Measurements from ENCODE around the gene ZNF580.

The ZNF580 gene

DNA sequence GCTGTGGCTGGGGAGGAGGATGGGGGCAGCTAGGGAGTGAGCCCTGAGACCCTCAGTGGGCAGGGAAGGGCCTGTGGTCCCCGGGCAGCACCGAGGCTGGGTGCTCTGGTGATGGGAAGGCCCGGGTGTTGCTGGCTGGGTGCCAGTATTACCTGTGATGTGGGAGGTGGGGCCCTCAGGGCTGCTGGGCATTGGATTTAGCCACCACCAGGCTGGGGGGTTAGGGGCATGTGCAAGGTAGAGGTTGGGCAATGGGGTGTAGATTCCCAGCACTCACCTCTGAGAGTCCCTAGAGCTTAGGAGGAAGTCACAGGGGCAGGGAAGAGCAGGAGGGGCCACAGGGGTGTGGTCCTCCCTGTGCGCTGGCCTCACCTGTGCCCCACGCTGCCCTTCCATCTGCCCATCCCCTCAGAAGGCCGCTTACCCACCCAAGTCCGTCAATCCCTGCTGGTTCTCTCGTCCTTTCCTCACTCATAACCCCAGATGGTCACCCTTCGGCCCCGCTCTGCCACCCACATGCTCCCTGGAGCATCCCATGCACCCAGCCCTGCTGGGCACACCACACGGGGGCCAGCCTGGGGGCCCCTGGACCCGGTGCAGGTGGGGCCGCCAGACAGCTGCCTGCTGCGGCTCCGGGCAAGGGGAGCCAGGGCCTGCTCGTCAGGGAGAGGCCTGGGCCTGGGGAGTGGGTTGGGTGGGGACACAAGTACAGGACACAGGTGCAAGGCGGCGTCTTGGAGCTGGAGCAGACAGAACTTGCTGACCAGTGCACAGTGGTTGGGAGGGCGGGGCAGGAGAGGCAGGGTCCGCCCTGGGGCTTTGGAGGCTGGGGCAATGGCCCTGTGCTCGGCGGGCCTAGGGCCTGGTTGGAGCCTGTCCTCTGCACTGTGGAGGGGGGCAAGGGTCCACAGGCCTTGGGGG lies 46.7 kb downstream of the ZNF580 start:
- TF ChIP-seq, protein P1, sequence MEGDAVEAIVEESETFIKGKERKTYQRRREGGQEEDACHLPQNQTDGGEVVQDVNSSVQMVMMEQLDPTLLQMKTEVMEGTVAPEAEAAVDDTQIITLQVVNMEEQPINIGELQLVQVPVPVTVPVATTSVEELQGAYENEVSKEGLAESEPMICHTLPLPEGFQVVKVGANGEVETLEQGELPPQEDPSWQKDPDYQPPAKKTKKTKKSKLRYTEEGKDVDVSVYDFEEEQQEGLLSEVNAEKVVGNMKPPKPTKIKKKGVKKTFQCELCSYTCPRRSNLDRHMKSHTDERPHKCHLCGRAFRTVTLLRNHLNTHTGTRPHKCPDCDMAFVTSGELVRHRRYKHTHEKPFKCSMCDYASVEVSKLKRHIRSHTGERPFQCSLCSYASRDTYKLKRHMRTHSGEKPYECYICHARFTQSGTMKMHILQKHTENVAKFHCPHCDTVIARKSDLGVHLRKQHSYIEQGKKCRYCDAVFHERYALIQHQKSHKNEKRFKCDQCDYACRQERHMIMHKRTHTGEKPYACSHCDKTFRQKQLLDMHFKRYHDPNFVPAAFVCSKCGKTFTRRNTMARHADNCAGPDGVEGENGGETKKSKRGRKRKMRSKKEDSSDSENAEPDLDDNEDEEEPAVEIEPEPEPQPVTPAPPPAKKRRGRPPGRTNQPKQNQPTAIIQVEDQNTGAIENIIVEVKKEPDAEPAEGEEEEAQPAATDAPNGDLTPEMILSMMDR (IDR thresholded peaks at IDR 0.05) = no peak
- TF ChIP-seq ZFX (IDR thresholded peaks at IDR 0.05; ENCODE audit: borderline replicate concordance) = no peak
- H3K27ac ChIP-seq = no peak overlapping the region

DNA sequence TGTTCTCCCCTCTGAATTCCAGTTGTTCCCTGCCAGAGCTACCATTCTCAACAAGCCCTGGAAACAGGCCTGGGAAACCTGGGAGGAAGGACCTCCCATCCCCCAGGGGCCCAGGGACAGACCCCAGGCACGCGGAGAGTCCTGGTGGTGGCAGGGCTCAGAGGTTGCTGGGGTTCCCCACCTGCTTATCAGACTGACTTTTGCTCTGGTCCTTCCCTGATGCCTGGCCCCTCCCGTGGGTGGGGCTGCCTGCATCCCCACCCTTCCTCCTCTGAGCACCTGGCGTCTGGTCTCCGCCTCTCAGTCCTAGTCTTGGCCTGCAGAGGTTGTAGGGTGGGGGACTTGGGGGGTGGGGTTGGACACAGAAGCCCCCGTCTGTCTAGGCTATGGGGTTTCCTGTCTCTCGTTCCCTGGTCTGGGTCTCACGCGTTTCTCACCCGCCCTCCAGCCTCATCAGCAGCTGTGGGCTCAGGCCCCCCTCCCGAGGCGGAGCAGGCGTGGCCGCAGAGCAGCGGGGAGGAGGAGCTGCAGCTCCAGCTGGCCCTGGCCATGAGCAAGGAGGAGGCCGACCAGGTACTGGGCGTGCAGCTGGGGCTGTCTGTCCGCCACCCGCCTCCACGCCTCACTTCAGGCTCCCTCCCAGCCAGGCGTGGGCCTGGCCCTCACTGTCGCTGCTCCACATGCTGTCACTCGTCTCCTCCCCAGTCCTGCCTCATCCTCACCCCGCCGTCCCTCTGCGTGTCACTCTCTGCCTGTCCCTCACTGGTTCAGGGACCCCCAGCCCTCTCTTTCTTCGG lies 47.8 kb downstream of the ZNF580 start:
- H3K27ac ChIP-seq = no peak overlapping the region

DNA sequence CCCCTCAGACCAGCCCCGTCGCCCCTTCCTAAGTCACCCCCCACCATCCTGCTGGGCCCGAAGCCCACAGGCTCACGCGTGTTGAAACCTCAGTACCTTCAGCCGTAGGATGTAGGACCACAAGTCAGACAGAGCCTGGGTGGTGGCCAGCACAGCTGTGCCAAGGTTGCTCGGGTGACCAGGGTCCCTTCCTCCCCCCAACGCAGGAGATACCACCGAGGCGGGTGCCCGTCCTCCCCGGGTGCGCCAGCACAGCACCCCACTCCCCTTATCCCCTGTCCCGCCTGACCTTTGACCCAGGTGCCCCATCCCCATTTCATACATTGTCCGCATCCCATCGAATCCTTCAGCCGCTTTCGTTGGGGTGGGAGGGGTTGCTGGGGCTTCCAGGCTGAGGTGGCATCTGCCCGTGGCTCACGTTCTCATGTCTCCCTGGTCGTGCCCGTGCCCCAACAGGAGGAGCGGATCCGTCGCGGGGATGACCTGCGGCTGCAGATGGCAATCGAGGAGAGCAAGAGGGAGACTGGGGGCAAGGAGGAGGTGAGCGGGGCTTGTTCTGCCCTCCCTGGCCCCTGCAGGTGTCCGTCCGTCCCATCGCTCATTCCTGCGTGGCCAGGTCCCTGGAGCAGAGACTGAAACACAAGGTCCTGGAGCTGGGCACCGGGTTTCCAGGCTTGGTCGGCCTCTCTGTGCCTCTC lies 48.8 kb downstream of the ZNF580 start:
- no peak for TF ChIP-seq ZFX (IDR thresholded peaks at IDR 0.05; ENCODE audit: borderline replicate concordance)
- TF ChIP-seq, protein P1 (IDR thresholded peaks at IDR 0.05) = no peak
- H3K27ac ChIP-seq = no peak overlapping the region

More for the DNA sequence above, 47.8 kb downstream of the ZNF580 start:
- TF ChIP-seq, protein P1 (IDR thresholded peaks at IDR 0.05) = no peak

DNA sequence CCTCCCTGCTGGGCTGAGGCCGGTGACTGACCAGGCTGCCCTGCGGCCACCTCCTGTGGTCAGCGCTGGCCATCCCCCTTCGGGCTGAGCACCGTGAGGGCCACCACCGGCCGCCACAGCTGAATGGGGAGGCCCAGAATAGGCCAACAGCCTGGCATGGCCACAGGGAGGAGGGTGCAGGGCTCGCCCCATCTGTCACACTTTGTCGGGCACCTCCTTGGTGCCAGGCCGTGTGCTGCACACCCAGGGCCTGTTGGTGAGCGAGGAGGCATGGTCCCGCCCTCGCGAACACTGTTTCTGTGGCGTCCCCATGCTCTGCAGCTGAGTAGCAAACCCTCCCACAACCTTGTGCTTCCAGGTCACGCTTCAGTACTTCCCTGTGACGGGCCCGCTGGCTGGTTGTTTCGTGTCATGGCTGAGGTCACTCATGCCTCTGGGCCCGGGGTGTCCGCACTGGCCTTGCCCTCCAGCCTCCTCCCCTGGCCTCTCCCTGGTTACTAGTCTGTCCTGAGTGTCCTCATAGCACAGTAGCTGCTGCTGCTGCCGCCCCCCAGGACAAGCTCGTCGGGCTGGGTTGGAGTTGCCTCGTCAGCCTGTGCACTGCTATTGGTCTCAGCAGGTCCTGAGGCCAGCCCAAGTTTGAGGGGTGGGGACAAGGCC lies 49.4 kb downstream of the ZNF580 start:
- H3K27ac ChIP-seq = no peak overlapping the region
- TF ChIP-seq, protein P1 (IDR thresholded peaks at IDR 0.05) = no peak
- TF ChIP-seq ZFX (IDR thresholded peaks at IDR 0.05; ENCODE audit: borderline replicate concordance) = no peak

DNA sequence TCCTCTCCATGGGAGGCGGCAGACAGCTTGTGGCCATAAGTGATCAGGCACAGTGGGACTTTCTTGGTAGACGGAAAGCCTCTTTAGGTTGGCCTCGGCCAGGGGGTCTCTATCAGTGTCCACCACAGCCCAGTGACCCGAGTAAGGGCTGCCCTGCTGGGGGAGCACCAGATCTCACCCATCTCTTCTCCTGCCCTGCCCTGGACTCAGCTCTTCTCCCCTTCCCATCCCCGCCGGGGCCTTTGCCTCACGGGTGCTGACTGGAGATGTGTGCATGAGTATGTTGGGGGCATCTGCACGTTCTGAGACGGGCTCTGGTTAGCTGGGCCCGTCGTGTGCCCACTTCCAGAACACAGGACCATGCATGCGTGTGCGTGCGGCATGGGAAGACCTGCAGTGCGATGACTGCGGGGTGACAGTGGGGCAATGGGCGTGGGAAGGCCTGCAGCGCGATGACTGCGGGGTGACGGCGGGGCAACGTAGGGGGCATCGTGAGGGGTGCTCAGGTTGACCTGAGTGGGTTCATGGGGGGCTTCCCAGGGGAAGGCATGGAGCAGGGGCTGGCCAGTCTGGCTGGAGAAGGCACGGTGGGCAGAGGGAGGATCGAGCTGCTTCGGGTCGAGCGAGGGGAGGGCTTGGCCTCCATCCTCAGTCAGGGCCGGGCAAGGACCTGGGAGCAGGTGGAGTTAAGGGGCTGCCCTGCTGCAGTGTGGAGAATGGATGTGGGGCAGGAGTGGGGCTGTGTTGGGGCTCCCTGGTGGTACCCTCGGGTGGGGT lies 50.2 kb downstream of the ZNF580 start:
- no peak for TF ChIP-seq ZFX (IDR thresholded peaks at IDR 0.05; ENCODE audit: borderline replicate concordance)
- TF ChIP-seq, protein P1 (IDR thresholded peaks at IDR 0.05) = no peak
- H3K27ac ChIP-seq = no peak overlapping the region
